NCI-H1436 treated with DMSO at 0.1 percent for 48 hours (cell line): ENCODE data around the gene ACO2.
"Not testable (repeated sequence)": the region's sequence is repeated elsewhere in the genome, so short reads cannot be mapped to it uniquely, and the experiment has no call there.

Source experiments
- DNase-seq: peaks from one replicate; lab custom pipeline; 2025; lab: John Stamatoyannopoulos, UW

ACO2 gene

GRCh38 chr22:41568811-41569210, 99.9 kb downstream of the ACO2 start:
- DNase-seq = no peak

DNA sequence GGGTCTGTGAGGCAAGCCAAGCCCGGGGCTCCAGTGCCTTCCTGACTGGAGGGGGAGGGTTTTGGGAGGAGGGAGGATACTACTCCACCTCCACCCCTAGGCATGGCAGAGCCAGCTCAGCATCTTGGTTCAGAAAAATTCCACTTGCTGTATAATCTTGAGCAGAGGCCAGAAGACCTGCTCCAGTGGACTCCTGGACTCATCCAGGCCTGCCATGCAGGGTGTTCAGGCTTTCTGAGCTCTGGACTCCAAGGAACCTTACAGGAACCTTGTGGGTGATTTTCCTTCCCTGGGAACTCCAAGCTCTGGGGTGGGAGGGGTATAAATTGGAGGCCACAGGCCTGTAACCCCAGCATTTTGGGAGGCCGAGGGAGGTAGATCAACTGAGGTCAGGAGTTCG, 101.3 kb downstream of the ACO2 start:
- DNase-seq = no peak

- no peak for DNase-seq
These were observed 102.9 kb downstream of the ACO2 start for GRCh38 chr22:41571786-41572185.

- not testable (repeated sequence) for DNase-seq
These were observed 103.4 kb downstream of the ACO2 start for GRCh38 chr22:41572305-41572704.

- DNase-seq = no peak
These were observed 104.8 kb downstream of the ACO2 start for GRCh38 chr22:41573677-41574076.

- DNase-seq = no peak
These were observed 106.0 kb downstream of the ACO2 start for GRCh38 chr22:41574847-41575381.

DNA sequence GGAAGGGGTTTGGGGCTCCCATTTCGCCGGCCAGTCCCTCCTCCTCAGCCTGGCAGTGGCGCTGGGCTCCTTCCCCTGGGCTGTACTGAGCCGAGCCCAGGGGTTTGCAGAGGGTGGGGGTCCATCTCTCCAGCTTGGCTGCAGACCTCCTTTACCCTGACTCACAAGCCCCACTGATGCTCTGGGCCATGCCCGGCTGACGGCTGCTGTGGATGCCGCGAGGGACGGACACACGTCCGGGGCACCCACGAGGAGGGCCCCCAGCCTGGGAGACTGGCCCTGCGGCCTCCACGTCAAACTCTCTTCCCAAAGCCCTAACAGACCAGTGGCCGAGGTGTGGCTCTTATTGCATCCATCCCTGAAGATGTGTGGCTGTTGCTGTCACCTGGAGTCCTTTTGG, 106.6 kb downstream of the ACO2 start:
- DNase-seq = no peak

- no peak for DNase-seq
These were observed 108.0 kb downstream of the ACO2 start for GRCh38 chr22:41576877-41577276.

GRCh38 chr22:41578114-41578513, 109.2 kb downstream of the ACO2 start:
- DNase-seq = no peak
